Measurements from ENCODE around the gene SLC2A5.

The SLC2A5 gene

GRCh38 chr1:9111957-9112356 is 42.5 kb upstream of the SLC2A5 start:
- TF ChIP-seq MAX (IDR thresholded peaks at IDR 0.05) = no peak
- no peak for TF ChIP-seq CEBPB (IDR thresholded peaks at IDR 0.05)

GRCh38 chr1:9111357-9111691 is 41.9 kb upstream of the SLC2A5 start:
- TF ChIP-seq USF1 (IDR thresholded peaks at IDR 0.05) (no peak), CREB1 (IDR thresholded peaks at IDR 0.05; ENCODE audit: low read depth) (no peak), TAF1 (IDR thresholded peaks at IDR 0.05; ENCODE audit: low read depth) (no peak), ZBTB7A (IDR thresholded peaks at IDR 0.05; ENCODE audit: low read depth) (no peak), EP300 (IDR thresholded peaks at IDR 0.05; ENCODE audit: borderline replicate concordance) (no peak)

- TF ChIP-seq CREB1 (IDR thresholded peaks at IDR 0.05; ENCODE audit: low read depth) (no peak), NFIC (IDR thresholded peaks at IDR 0.05) (peak; percentile 48; the same call in 1 of the 2 replicates), CEBPB (IDR thresholded peaks at IDR 0.05) (peak; percentile 96), TEAD4 (IDR thresholded peaks at IDR 0.05) (peak; percentile 81), USF1 (IDR thresholded peaks at IDR 0.05) (0 out of 2 replicates have a peak, but pooled peaks have one; percentile 4), TCF12 (IDR thresholded peaks at IDR 0.05; ENCODE audit: low read depth) (peak; percentile 61; the same call in 1 of the 2 replicates), FOXM1 (IDR thresholded peaks at IDR 0.05; ENCODE audit: borderline replicate concordance, low read depth) (0 out of 2 replicates have a peak, but pooled peaks have one; percentile 14), EP300 (IDR thresholded peaks at IDR 0.05; ENCODE audit: borderline replicate concordance) (peak; percentile 59; the same call in 1 of the 2 replicates), REST (IDR thresholded peaks at IDR 0.05; ENCODE audit: low read depth) (no peak), EGR1 (IDR thresholded peaks at IDR 0.05) (no peak), RAD21 (IDR thresholded peaks at IDR 0.05; ENCODE audit: low read depth) (peak; percentile 94), TAF1 (IDR thresholded peaks at IDR 0.05; ENCODE audit: low read depth) (no peak), ZBTB7A (IDR thresholded peaks at IDR 0.05; ENCODE audit: low read depth) (no peak), YY1 (IDR thresholded peaks at IDR 0.05; ENCODE audit: low read depth) (no peak), MAX (IDR thresholded peaks at IDR 0.05) (no peak)
Measured at GRCh38 chr1:9110669-9111356, 41.4 kb upstream of the SLC2A5 start.

GRCh38 chr1:9108056-9108665 is 38.7 kb upstream of the SLC2A5 start:
- TF ChIP-seq TCF12 (IDR thresholded peaks at IDR 0.05; ENCODE audit: low read depth) = no peak
- no peak for TF ChIP-seq ZBTB7A (IDR thresholded peaks at IDR 0.05; ENCODE audit: low read depth)

- TF ChIP-seq CREB1 (IDR thresholded peaks at IDR 0.05; ENCODE audit: low read depth) = no peak
- no peak for TF ChIP-seq YY1 (IDR thresholded peaks at IDR 0.05; ENCODE audit: low read depth)
- no peak for TF ChIP-seq TEAD4 (IDR thresholded peaks at IDR 0.05)
- no peak for TF ChIP-seq USF1 (IDR thresholded peaks at IDR 0.05)
- no peak for TF ChIP-seq CEBPB (IDR thresholded peaks at IDR 0.05)
- TF ChIP-seq TAF1 (IDR thresholded peaks at IDR 0.05; ENCODE audit: low read depth) = no peak
- no peak for TF ChIP-seq EP300 (IDR thresholded peaks at IDR 0.05; ENCODE audit: borderline replicate concordance)
- TF ChIP-seq NFIC (IDR thresholded peaks at IDR 0.05) = no peak
- no peak for TF ChIP-seq TCF12 (IDR thresholded peaks at IDR 0.05; ENCODE audit: low read depth)
- TF ChIP-seq ZBTB7A (IDR thresholded peaks at IDR 0.05; ENCODE audit: low read depth) = no peak
- TF ChIP-seq RAD21 (IDR thresholded peaks at IDR 0.05; ENCODE audit: low read depth) = no peak
- no peak for TF ChIP-seq FOXM1 (IDR thresholded peaks at IDR 0.05; ENCODE audit: borderline replicate concordance, low read depth)
- no peak for TF ChIP-seq MAX (IDR thresholded peaks at IDR 0.05)
- no peak for TF ChIP-seq REST (IDR thresholded peaks at IDR 0.05; ENCODE audit: low read depth)
- no peak for TF ChIP-seq EGR1 (IDR thresholded peaks at IDR 0.05)
Measured at GRCh38 chr1:9107136-9107535, 37.7 kb upstream of the SLC2A5 start.

All from Ishikawa (cell line).